HG02970 (cell line): Measurements from ENCODE around the gene PDZK1IP1.
"Not testable (repeated sequence)": the region's sequence is repeated elsewhere in the genome, so short reads cannot be mapped to it uniquely, and the experiment has no call there.

Experiments used
- ATAC-seq: cut with Tn5 transposase; IDR thresholded peaks from one replicate; pipeline ENCODE4 v1.9.1; 2021; ENCODE audit warnings: mild to moderate bottlenecking, moderate library complexity, moderate number of reproducible peaks; ENCODE audit not compliant: unreplicated experiment, low FRiP score

Gene PDZK1IP1

GRCh38 chr1:47183308-47184089 lies 6.3 kb downstream of the PDZK1IP1 start:
- ATAC-seq, result no peak

- no peak for ATAC-seq
Observed at GRCh38 chr1:47182676-47183235, 7.1 kb downstream of the PDZK1IP1 start.

DNA sequence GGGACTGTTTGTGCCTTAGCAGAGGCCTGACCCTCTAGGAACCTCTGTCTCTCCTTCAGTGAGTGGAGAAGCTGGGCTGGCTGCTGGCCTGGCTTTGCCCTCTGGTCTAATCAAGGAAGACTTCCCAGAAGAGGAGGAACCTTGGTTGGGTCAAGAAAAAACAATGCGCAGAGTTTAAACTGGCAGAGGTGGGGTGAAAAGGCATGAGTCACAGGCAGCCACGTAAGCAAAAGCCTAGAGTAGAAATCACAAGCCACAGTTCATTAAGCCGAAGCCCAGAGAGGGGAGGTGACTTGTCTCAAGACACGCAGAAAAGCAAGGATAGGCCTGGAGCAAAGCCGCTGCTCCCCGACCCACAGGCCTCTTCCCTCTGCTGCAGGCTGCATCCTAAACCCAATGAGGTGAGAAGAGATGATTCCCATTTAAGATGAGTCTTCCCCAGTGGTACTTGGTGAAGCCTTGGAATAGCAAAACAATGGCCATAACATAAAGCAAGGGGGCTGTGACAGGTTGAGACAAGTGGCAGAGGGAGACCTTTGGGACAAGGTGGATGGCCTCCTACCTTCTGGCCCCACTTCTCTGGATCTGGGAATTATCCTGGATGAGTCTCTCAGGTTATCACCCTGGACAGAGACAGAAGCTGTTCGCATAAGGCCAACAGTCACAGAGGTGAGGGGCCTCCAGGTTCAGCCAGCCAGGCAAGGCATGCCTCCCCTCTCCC lies 7.7 kb downstream of the PDZK1IP1 start:
- no peak for ATAC-seq

- no peak for ATAC-seq
Observed at GRCh38 chr1:47181095-47181954, 8.5 kb downstream of the PDZK1IP1 start.

GRCh38 chr1:47180603-47181094 lies 9.2 kb downstream of the PDZK1IP1 start:
- no peak for ATAC-seq

DNA sequence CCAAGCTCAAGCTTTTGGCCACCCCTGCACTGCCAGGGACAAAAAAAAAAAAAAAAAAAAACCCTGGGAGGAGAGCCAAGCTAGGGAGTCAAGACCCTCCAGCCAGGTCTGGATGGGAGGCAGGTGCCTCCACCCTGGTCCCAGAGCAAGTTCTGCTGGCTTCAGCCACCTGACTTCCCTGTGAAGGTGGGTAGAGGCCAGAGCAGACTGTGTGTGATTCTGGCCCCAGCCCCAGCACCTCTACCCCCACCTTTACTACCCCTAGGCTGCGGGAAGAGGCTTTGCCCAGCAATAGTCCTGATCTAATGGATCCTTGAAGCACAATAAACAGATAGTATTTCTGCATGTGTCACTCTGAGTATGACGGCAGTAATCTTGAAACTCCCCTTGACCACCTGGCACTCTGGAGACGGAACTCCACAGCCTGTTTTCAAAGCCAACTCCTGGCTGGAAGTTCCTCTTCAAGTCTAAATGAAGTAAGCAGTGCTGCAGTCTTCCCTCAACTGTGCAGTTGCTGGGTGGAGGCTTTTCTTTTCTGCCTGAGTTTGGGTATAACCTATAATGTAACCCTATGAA lies 9.8 kb downstream of the PDZK1IP1 start:
- ATAC-seq, result no peak

DNA sequence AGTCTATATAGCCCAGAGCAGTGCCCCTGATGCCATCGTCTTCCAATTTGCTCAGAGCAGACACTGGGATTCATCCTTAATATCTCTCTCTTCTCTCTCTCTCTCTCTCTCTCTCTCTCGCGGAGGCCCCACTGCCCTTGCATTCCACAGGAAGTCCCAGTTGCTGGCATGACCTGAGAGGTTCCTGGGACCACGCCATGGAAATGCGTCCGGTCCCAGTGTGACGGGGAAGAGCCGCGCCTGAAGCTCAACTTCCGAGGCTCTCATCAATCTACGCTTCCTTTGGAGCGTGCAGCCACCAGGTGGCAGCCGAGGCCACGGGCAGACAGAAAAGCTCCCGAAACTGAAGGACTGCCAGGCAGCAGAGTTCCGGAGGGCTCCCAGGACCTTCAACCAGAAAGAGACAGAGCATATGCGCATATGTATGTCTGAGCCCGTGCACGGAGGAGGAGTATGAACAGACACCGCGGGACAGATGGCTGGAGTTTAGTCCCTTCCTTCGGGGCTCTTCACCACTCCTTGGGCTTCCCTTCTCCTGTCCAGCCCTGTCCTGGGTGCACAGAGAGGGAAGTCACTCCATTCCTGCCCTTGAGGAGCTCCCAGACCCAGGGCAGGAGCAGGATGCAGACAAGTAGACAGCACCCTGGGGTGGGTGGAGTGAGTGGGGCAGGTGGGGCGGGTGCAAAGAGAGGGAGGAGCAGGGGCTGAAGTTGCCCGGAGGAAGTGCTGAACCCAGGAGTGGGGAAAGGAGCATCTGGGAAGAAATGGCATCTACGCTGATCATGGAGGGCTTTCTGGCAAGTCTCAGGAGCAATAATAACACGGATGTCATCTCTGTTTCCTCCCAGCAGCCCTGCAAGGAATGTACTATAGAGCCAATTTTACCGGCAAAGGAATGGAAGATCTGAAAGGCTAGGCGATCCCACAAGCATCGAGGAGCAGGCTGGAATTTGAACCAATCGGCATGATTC lies 10.5 kb downstream of the PDZK1IP1 start:
- ATAC-seq, result peak; percentile 61

DNA sequence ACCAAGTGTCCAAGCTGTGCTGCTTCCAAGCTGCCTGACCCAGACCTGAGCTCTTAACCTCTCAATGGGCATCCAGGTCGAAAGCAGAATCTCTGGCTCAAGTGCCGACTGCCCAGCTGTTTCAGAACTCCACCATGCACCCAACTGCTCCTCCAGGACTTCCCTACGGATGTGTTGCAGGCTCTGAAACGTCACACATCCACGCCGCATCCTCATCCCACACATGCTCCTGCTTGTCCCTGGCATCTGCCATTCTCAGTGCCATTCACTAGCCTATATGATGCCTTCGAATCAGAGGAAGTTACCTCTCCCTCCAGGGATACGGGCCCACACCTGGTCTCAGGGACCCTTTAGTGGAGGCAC lies 11.2 kb downstream of the PDZK1IP1 start:
- no peak for ATAC-seq

DNA sequence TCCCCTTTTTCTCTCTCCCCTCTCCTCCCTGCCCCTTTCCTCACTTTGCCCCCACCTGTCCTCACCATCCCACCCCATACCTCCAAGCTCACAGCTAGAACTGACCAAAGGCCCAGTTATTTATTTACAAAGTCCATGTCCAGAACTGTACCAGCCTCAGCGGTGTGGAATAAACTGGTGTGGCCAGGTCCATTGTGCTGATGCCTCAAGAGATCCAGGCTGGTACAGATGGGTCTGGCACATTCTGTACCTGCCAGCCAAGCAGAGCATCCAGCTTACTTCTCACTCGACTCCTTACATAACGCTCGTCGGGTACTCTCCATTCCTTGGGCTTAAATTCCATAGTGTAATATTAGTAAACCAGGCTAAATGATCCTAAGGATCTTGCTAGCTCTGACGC lies 11.8 kb downstream of the PDZK1IP1 start:
- no peak for ATAC-seq

- ATAC-seq, result no peak
Observed at GRCh38 chr1:47175227-47175934, 14.5 kb downstream of the PDZK1IP1 start.

- no peak for ATAC-seq
Observed at GRCh38 chr1:47174656-47175020, 15.2 kb downstream of the PDZK1IP1 start.

- no peak for ATAC-seq
Observed at GRCh38 chr1:47172782-47173181, 17.1 kb downstream of the PDZK1IP1 start.

DNA sequence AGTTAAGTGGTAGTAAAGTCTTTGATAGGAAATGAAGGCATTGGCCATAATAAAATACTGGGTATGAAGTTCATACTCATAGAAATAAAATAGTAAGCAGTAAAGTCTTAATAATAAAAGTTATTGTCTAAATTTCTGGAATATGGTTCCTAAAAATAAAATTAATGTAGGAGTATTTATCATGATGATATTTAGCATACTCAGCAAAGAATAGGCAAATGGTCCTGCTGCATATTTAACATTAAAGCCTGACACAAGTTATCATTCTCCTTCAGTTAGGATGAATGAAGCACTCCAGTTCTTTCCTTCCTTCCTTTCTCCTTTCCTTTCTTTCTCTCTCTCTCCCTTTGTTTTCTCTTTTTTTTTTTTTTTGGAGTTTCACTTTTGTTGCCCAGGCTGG lies 25.3 kb downstream of the PDZK1IP1 start:
- ATAC-seq, result no peak

DNA sequence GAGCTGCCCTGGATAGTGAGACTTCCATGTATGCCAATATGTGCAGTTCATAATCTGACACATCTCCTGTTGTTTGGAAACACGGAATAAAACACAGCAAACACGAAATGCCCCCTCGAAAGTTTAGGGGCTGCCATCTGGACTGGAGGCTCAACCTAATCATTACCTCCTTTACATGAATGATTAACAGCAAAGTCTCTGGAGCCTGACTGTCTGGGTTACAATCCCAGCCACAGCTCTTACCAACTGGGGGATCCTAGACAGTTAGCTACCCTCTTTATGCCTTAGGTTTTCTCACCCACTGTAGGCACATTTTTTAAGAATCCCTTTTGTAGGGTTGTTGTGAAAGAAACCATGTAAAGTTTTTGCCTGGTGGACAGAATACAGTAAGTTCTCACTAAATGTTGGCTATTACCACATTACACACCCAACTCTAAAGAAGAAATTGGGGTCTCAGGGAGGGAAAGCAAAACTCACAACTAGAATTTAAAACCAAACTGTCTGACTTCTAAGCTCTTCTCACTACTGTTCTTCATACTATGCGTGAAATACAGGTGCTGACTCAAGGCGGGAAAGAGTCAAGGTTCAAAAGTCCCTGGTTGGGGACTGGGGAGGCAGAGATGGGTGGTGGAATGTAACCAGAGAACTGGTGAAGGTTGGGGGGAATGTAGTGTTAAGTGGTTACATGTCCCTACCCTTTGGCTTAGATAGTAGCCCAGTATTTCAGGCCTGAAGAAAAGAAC lies 28.4 kb downstream of the PDZK1IP1 start:
- ATAC-seq, result no peak

DNA sequence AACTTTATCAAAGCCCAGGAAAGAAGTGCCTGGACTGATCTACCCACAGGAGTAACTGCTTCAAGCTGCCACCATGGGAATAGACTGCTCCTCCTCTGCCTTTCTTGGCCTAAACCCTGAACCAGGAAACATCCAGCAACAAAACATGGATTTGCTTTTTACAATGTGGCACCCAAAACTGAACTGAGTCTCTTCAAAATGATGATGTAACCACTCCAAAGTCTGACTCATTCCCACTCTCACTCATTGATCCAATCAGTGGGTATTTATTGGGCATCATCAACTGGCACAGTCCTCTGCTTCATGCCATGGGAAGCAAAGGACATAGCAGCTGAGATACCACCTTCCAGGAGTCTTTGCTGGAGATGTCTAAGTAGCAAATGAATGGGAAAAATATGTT lies 29.1 kb downstream of the PDZK1IP1 start:
- ATAC-seq, result no peak

DNA sequence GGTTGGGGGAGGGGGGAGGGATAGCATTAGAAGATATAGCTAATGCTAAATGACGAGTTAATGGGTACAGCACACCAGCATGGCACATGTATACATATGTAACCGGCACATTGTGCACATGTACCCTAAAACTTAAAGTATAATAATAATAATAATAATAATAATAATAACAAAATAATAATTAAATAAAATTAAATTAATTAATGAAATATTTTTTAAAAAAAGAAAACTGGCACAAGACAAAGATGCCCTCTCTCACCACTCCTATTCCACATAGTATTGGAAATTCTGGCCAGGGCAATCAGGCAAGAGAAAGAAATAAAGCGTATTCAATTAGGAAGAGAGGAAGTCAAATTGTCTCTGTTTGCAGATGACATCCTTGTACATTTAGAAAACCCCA lies 31.9 kb downstream of the PDZK1IP1 start:
- ATAC-seq, result not testable (repeated sequence)

GRCh38 chr1:47156457-47156856 lies 33.4 kb downstream of the PDZK1IP1 start:
- ATAC-seq, result not testable (repeated sequence)

DNA sequence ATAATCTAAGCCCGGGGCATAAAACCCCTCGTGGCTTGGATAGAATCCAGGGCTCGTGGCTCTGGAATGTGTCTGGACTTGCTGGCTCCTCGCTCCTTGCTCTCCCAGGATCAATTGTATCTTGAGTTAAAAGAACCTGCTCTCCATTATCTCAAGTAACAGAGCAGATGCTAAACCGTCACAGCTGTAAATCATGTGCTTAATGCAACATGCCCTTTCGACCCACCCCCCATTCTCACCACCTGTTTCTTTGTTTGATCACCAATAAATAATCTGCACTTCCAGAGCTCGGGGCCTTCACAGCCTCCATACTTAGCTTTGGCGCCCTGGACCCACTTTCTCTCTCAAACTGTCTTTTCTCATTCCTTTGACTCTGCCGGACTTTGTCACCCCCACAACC lies 40.7 kb downstream of the PDZK1IP1 start:
- ATAC-seq, result not testable (repeated sequence)
